ENCODE results near the gene CTNND2. TPM values are rescaled to one million over a fixed set of nuclear protein-coding genes. Genes with fewer than 3 reads are reported as not detected.

The CTNND2 gene
- total RNA-seq, 1 donor from 2014 or later = 18.4 TPM

DNA sequence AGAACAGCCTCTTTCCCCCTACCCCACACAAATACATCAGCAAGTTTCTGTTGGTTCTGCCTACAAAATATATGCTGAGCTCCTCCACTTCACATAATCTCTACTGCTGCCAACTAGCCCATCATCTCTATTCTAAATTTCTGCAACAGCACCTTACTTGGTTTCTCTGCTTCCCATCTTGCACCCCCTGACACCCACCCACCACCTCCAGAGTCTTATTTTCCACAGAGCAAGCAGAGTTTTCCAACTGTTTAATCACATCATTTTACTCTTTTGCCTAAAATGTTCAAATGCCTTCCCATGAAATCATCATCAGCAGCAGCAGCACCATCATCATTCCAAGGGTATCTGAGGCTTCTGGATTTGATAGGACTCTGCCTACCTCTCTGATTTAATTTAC is 295.7 kb downstream of the CTNND2 start:
- no peaks in the 10 kb centered on the region for H3K9me3 ChIP-seq (replicated peaks)
- intact Hi-C loops (cut with micrococcal nuclease) = no loop called here
- TF ChIP-seq, protein P1, sequence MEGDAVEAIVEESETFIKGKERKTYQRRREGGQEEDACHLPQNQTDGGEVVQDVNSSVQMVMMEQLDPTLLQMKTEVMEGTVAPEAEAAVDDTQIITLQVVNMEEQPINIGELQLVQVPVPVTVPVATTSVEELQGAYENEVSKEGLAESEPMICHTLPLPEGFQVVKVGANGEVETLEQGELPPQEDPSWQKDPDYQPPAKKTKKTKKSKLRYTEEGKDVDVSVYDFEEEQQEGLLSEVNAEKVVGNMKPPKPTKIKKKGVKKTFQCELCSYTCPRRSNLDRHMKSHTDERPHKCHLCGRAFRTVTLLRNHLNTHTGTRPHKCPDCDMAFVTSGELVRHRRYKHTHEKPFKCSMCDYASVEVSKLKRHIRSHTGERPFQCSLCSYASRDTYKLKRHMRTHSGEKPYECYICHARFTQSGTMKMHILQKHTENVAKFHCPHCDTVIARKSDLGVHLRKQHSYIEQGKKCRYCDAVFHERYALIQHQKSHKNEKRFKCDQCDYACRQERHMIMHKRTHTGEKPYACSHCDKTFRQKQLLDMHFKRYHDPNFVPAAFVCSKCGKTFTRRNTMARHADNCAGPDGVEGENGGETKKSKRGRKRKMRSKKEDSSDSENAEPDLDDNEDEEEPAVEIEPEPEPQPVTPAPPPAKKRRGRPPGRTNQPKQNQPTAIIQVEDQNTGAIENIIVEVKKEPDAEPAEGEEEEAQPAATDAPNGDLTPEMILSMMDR (IDR thresholded peaks at IDR 0.05; ENCODE audit: borderline replicate concordance) = no peak

GRCh38 chr5:11607944-11608483 is 296.2 kb downstream of the CTNND2 start:
- TF ChIP-seq, protein P1 (IDR thresholded peaks at IDR 0.05; ENCODE audit: borderline replicate concordance) = no peak
- Histone ChIP-seq H3K9me3 (replicated peaks) (no peaks in the 10 kb centered on the region), H3K36me3 (no peaks in the 10 kb centered on the region), H3K4me1 (peaks cover 13% of the 10 kb centered on the region), H3K4me3 (no peak overlapping the region), H3K27me3 (ENCODE audit: low read depth) (no peaks in the 10 kb centered on the region), H3K27ac (replicated peaks) (no peak overlapping the region)
- intact Hi-C loops (cut with micrococcal nuclease) = no loop called here
- no peak for DNase-seq

More for the DNA sequence above, 295.7 kb downstream of the CTNND2 start:
- Histone ChIP-seq H3K36me3 (no peaks in the 10 kb centered on the region), H3K27me3 (ENCODE audit: low read depth) (no peaks in the 10 kb centered on the region), H3K4me3 (no peak overlapping the region), H3K4me1 (peaks cover 8% of the 10 kb centered on the region), H3K27ac (replicated peaks) (no peak overlapping the region)
- DNase-seq = no peak

DNA sequence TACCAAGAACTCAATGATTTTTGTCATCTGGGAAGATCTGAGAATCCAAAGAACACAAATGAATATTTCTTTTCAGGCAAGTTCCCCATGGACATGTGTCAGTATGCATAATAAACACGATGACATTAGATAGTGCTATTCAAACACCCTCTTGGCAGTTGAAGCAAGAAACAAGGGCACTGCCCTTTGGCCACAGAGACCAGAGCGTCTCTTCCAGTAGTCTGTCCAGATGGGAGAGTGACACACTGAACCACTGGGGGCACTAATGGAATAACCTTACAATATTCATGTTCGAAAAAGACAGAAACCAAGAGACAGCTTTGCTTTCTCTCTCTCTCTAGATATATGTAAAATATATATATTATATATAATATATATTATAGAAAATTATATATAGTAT is 301.9 kb downstream of the CTNND2 start:
- no peaks in the 10 kb centered on the region for H3K36me3 ChIP-seq
- intact Hi-C loops (cut with micrococcal nuclease) = no loop called here
- TF ChIP-seq, protein P1 (IDR thresholded peaks at IDR 0.05; ENCODE audit: borderline replicate concordance) = peak; percentile 28
- H3K27ac ChIP-seq (replicated peaks) = no peak overlapping the region
- H3K4me1 ChIP-seq = peaks cover 12% of the 10 kb centered on the region
- H3K9me3 ChIP-seq (replicated peaks) = no peaks in the 10 kb centered on the region
- no peak for DNase-seq
- no peak overlapping the region for H3K4me3 ChIP-seq
- no peaks in the 10 kb centered on the region for H3K27me3 ChIP-seq (ENCODE audit: low read depth)

DNA sequence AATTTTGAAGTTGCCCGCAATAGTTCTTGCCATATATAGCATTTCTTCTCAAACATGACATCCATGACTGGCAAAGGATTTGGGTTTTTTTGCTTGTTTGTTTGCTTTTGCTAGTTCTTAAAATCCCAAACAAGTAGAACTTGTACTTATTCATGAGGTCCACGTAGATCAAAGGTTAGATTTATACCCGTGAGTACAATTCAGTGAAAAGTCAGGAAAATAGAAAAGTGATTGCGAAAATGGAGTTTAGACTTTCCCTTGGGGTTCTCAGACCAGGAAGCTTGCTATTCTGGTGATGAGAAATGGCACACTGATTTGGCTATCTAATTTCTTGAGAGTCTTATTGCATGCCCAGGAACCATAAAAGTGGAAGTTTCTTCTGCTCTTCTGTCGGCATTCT is 304.7 kb downstream of the CTNND2 start:
- no peak for DNase-seq
- TF ChIP-seq, protein P1 (IDR thresholded peaks at IDR 0.05; ENCODE audit: borderline replicate concordance) = no peak
- Histone ChIP-seq H3K36me3 (no peaks in the 10 kb centered on the region), H3K4me1 (peaks cover 29% of the 10 kb centered on the region), H3K4me3 (no peak overlapping the region), H3K9me3 (replicated peaks) (no peaks in the 10 kb centered on the region), H3K27ac (replicated peaks) (no peak overlapping the region), H3K27me3 (ENCODE audit: low read depth) (no peaks in the 10 kb centered on the region)
- intact Hi-C loops (cut with micrococcal nuclease) = no loop called here

DNA sequence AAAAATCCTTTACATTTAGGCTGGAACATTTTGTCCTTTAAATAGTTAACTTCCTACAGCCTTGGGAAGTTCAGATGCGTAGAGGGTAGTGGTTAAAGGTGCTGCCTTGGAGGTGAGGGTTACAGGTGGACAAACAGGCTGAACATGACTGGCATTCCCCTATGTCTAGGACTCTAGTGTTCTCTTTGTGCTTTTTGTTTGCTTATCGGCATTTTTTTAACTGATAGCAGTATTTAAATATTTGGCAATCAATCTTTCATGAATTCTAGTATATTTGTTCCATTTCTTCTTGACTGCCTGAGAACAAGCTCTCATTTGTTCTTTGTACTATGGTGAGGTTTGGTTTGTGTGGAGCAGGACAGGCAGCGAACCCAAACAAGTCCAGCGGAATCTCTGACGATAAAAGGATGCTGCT is 307.6 kb downstream of the CTNND2 start:
- Histone ChIP-seq H3K27me3 (ENCODE audit: low read depth) (no peaks in the 10 kb centered on the region), H3K36me3 (no peaks in the 10 kb centered on the region), H3K4me3 (no peak overlapping the region), H3K27ac (replicated peaks) (no peak overlapping the region), H3K4me1 (peaks cover 17% of the 10 kb centered on the region), H3K9me3 (replicated peaks) (no peaks in the 10 kb centered on the region)
- intact Hi-C loops (cut with micrococcal nuclease) = no loop called here
- TF ChIP-seq, protein P1 (IDR thresholded peaks at IDR 0.05; ENCODE audit: borderline replicate concordance) = no peak
- DNase-seq = no peak
